ENCODE results near the gene SLIT1. TPM values are rescaled to one million over a fixed set of nuclear protein-coding genes. Genes with fewer than 3 reads are reported as not detected.

SLIT1 gene
- total RNA-seq, 1 experiment from 2014 or later = 1.0 TPM

- H3K27me3 ChIP-seq (ENCODE audit: low read length) = no peaks in the 10 kb centered on the region
- H3K4me3 ChIP-seq (ENCODE audit: low read length) = no peak overlapping the region
- H3K79me2 ChIP-seq (ENCODE audit: low read length) = no peaks in the 10 kb centered on the region
- H3K27ac ChIP-seq (ENCODE audit: low read length) = no peak overlapping the region
- H3K4me1 ChIP-seq (ENCODE audit: low read length) = no peaks in the 10 kb centered on the region
- H3K36me3 ChIP-seq (ENCODE audit: insufficient read depth, low read length) = no peaks in the 10 kb centered on the region
- H4K20me1 ChIP-seq (ENCODE audit: insufficient read depth, low read depth, low read length) = no peaks in the 10 kb centered on the region
- no peak overlapping the region for H2AFZ ChIP-seq (ENCODE audit: low read length)
- no peak overlapping the region for H3K9ac ChIP-seq (ENCODE audit: low read length)
- H3K9me3 ChIP-seq (ENCODE audit: low read length) = no peaks in the 10 kb centered on the region
- no peaks in the 10 kb centered on the region for H3K9me2 ChIP-seq (replicated peaks; ENCODE audit: insufficient read depth, low read length)
- no peak for DNase-seq
- no peak overlapping the region for H3K4me2 ChIP-seq (ENCODE audit: low read depth, low read length, poor library complexity, severe bottlenecking)
Observed at GRCh38 chr10:97159646-97160305, 26.0 kb downstream of the SLIT1 start.

- H3K27ac ChIP-seq (ENCODE audit: low read length) = no peak overlapping the region
Observed at GRCh38 chr10:97157578-97158095, 28.1 kb downstream of the SLIT1 start.

GRCh38 chr10:97154781-97155180 is 31.0 kb downstream of the SLIT1 start:
- H3K9me3 ChIP-seq (ENCODE audit: low read length) = no peaks in the 10 kb centered on the region
- H3K9ac ChIP-seq (ENCODE audit: low read length) = no peak overlapping the region
- no peak overlapping the region for H2AFZ ChIP-seq (ENCODE audit: low read length)
- H3K4me1 ChIP-seq (ENCODE audit: low read length) = peaks cover 10% of the 10 kb centered on the region
- H3K79me2 ChIP-seq (ENCODE audit: low read length) = no peaks in the 10 kb centered on the region
- H3K27ac ChIP-seq (ENCODE audit: low read length) = no peak overlapping the region
- DNase-seq = no peak
- no peaks in the 10 kb centered on the region for H3K36me3 ChIP-seq (ENCODE audit: insufficient read depth, low read length)
- no peak overlapping the region for H3K4me3 ChIP-seq (ENCODE audit: low read length)
- no peaks in the 10 kb centered on the region for H4K20me1 ChIP-seq (ENCODE audit: insufficient read depth, low read depth, low read length)
- no peaks in the 10 kb centered on the region for H3K9me2 ChIP-seq (replicated peaks; ENCODE audit: insufficient read depth, low read length)
- H3K27me3 ChIP-seq (ENCODE audit: low read length) = no peaks in the 10 kb centered on the region
- no peak overlapping the region for H3K4me2 ChIP-seq (ENCODE audit: low read depth, low read length, poor library complexity, severe bottlenecking)

More at GRCh38 chr10:97157578-97158095, 28.1 kb downstream of the SLIT1 start:
- Histone ChIP-seq H3K4me1 (ENCODE audit: low read length) (no peaks in the 10 kb centered on the region), H3K79me2 (ENCODE audit: low read length) (no peaks in the 10 kb centered on the region), H3K9me2 (replicated peaks; ENCODE audit: insufficient read depth, low read length) (no peaks in the 10 kb centered on the region), H3K36me3 (ENCODE audit: insufficient read depth, low read length) (no peaks in the 10 kb centered on the region), H3K27me3 (ENCODE audit: low read length) (no peaks in the 10 kb centered on the region), H3K9me3 (ENCODE audit: low read length) (no peaks in the 10 kb centered on the region), H2AFZ (ENCODE audit: low read length) (no peak overlapping the region), H4K20me1 (ENCODE audit: insufficient read depth, low read depth, low read length) (no peaks in the 10 kb centered on the region), H3K4me2 (ENCODE audit: low read depth, low read length, poor library complexity, severe bottlenecking) (no peak overlapping the region), H3K4me3 (ENCODE audit: low read length) (no peak overlapping the region), H3K9ac (ENCODE audit: low read length) (no peak overlapping the region)
- DNase-seq = no peak

GRCh38 chr10:97154162-97154561 is 31.6 kb downstream of the SLIT1 start:
- Histone ChIP-seq H3K36me3 (ENCODE audit: insufficient read depth, low read length) (no peaks in the 10 kb centered on the region), H3K4me2 (ENCODE audit: low read depth, low read length, poor library complexity, severe bottlenecking) (no peak overlapping the region), H3K9me2 (replicated peaks; ENCODE audit: insufficient read depth, low read length) (no peaks in the 10 kb centered on the region), H4K20me1 (ENCODE audit: insufficient read depth, low read depth, low read length) (no peaks in the 10 kb centered on the region), H3K4me1 (ENCODE audit: low read length) (peaks cover 13% of the 10 kb centered on the region), H3K9ac (ENCODE audit: low read length) (no peak overlapping the region), H3K4me3 (ENCODE audit: low read length) (no peak overlapping the region), H3K9me3 (ENCODE audit: low read length) (no peaks in the 10 kb centered on the region), H2AFZ (ENCODE audit: low read length) (no peak overlapping the region), H3K27ac (ENCODE audit: low read length) (no peak overlapping the region), H3K27me3 (ENCODE audit: low read length) (no peaks in the 10 kb centered on the region), H3K79me2 (ENCODE audit: low read length) (no peaks in the 10 kb centered on the region)
- no peak for DNase-seq

- no peaks in the 10 kb centered on the region for H3K79me2 ChIP-seq (ENCODE audit: low read length)
- no peak overlapping the region for H3K9ac ChIP-seq (ENCODE audit: low read length)
- H3K36me3 ChIP-seq (ENCODE audit: insufficient read depth, low read length) = no peaks in the 10 kb centered on the region
- H3K4me1 ChIP-seq (ENCODE audit: low read length) = peaks cover 13% of the 10 kb centered on the region
- no peak overlapping the region for H3K27ac ChIP-seq (ENCODE audit: low read length)
- H4K20me1 ChIP-seq (ENCODE audit: insufficient read depth, low read depth, low read length) = no peaks in the 10 kb centered on the region
- no peaks in the 10 kb centered on the region for H3K27me3 ChIP-seq (ENCODE audit: low read length)
- no peaks in the 10 kb centered on the region for H3K9me2 ChIP-seq (replicated peaks; ENCODE audit: insufficient read depth, low read length)
- H3K9me3 ChIP-seq (ENCODE audit: low read length) = no peaks in the 10 kb centered on the region
- no peak for DNase-seq
- no peak overlapping the region for H2AFZ ChIP-seq (ENCODE audit: low read length)
- H3K4me3 ChIP-seq (ENCODE audit: low read length) = no peak overlapping the region
- H3K4me2 ChIP-seq (ENCODE audit: low read depth, low read length, poor library complexity, severe bottlenecking) = no peak overlapping the region
Observed at GRCh38 chr10:97153270-97153850, 32.4 kb downstream of the SLIT1 start.

- no peaks in the 10 kb centered on the region for H3K9me3 ChIP-seq (ENCODE audit: low read length)
Observed at GRCh38 chr10:97151307-97151914, 34.3 kb downstream of the SLIT1 start.

GRCh38 chr10:97150616-97151015 is 35.1 kb downstream of the SLIT1 start:
- peaks cover 13% of the 10 kb centered on the region for H3K4me1 ChIP-seq (ENCODE audit: low read length)
- no peaks in the 10 kb centered on the region for H3K9me2 ChIP-seq (replicated peaks; ENCODE audit: insufficient read depth, low read length)
- no peak overlapping the region for H3K27ac ChIP-seq (ENCODE audit: low read length)
- H3K79me2 ChIP-seq (ENCODE audit: low read length) = no peaks in the 10 kb centered on the region
- H3K4me2 ChIP-seq (ENCODE audit: low read depth, low read length, poor library complexity, severe bottlenecking) = peak overlapping the region; percentile 19
- H3K36me3 ChIP-seq (ENCODE audit: insufficient read depth, low read length) = no peaks in the 10 kb centered on the region
- no peaks in the 10 kb centered on the region for H3K9me3 ChIP-seq (ENCODE audit: low read length)
- no peak overlapping the region for H2AFZ ChIP-seq (ENCODE audit: low read length)
- H3K27me3 ChIP-seq (ENCODE audit: low read length) = no peaks in the 10 kb centered on the region
- no peak overlapping the region for H3K4me3 ChIP-seq (ENCODE audit: low read length)
- no peak overlapping the region for H3K9ac ChIP-seq (ENCODE audit: low read length)
- no peaks in the 10 kb centered on the region for H4K20me1 ChIP-seq (ENCODE audit: insufficient read depth, low read depth, low read length)
- no peak for DNase-seq

More at GRCh38 chr10:97151307-97151914, 34.3 kb downstream of the SLIT1 start:
- Histone ChIP-seq H3K79me2 (ENCODE audit: low read length) (no peaks in the 10 kb centered on the region), H3K4me2 (ENCODE audit: low read depth, low read length, poor library complexity, severe bottlenecking) (no peak overlapping the region), H3K9ac (ENCODE audit: low read length) (no peak overlapping the region), H3K27ac (ENCODE audit: low read length) (no peak overlapping the region), H3K4me3 (ENCODE audit: low read length) (no peak overlapping the region), H3K9me2 (replicated peaks; ENCODE audit: insufficient read depth, low read length) (no peaks in the 10 kb centered on the region), H3K36me3 (ENCODE audit: insufficient read depth, low read length) (no peaks in the 10 kb centered on the region), H2AFZ (ENCODE audit: low read length) (no peak overlapping the region), H3K27me3 (ENCODE audit: low read length) (no peaks in the 10 kb centered on the region), H4K20me1 (ENCODE audit: insufficient read depth, low read depth, low read length) (no peaks in the 10 kb centered on the region), H3K4me1 (ENCODE audit: low read length) (peaks cover 13% of the 10 kb centered on the region)
- no peak for DNase-seq

- no peaks in the 10 kb centered on the region for H3K36me3 ChIP-seq (ENCODE audit: insufficient read depth, low read length)
- DNase-seq = no peak
- peaks cover 13% of the 10 kb centered on the region for H3K4me1 ChIP-seq (ENCODE audit: low read length)
- no peak overlapping the region for H3K27ac ChIP-seq (ENCODE audit: low read length)
- H3K27me3 ChIP-seq (ENCODE audit: low read length) = no peaks in the 10 kb centered on the region
- H4K20me1 ChIP-seq (ENCODE audit: insufficient read depth, low read depth, low read length) = no peaks in the 10 kb centered on the region
- no peaks in the 10 kb centered on the region for H3K9me2 ChIP-seq (replicated peaks; ENCODE audit: insufficient read depth, low read length)
- H3K4me2 ChIP-seq (ENCODE audit: low read depth, low read length, poor library complexity, severe bottlenecking) = peak overlapping the region; percentile 19
- no peak overlapping the region for H2AFZ ChIP-seq (ENCODE audit: low read length)
- H3K9ac ChIP-seq (ENCODE audit: low read length) = peak overlapping the region; percentile 24; the same call in 1 of the 2 replicates
- H3K4me3 ChIP-seq (ENCODE audit: low read length) = no peak overlapping the region
- H3K79me2 ChIP-seq (ENCODE audit: low read length) = no peaks in the 10 kb centered on the region
- H3K9me3 ChIP-seq (ENCODE audit: low read length) = no peaks in the 10 kb centered on the region
Observed at GRCh38 chr10:97150013-97150595, 35.7 kb downstream of the SLIT1 start.
